HG03460 (cell line): ENCODE measurements around the gene ELANE.
"Not testable (repeated sequence)": the region's sequence is repeated elsewhere in the genome, so short reads cannot be mapped to it uniquely, and the experiment has no call there.

Source experiments
- ATAC-seq: cut with Tn5 transposase; IDR thresholded peaks from one replicate; pipeline ENCODE4 v1.9.1; 2021; ENCODE audit not compliant: unreplicated experiment

ELANE gene

GRCh38 chr19:840519-841206 is 11.4 kb upstream of the ELANE start, which contains the start of gene PRTN3:
TSS of gene PRTN3 (plus strand) at chr19:840999. CDS start at chr19:841009, 10 bp downstream.
- no peak for ATAC-seq

GRCh38 chr19:842802-843179 is 9.3 kb upstream of the ELANE start:
- ATAC-seq, result not testable (repeated sequence)

GRCh38 chr19:843180-843835 is 8.8 kb upstream of the ELANE start:
- no peak for ATAC-seq

- no peak for ATAC-seq
Measured at GRCh38 chr19:843836-844545, 8.1 kb upstream of the ELANE start.

- no peak for ATAC-seq
Measured at GRCh38 chr19:844546-844971, 7.5 kb upstream of the ELANE start.

GRCh38 chr19:845707-846521 is 6.2 kb upstream of the ELANE start:
- ATAC-seq, result no peak

GRCh38 chr19:848386-848921 is 3.6 kb upstream of the ELANE start:
- ATAC-seq, result no peak

- ATAC-seq, result not testable (repeated sequence)
Measured at GRCh38 chr19:849195-849594, 2.9 kb upstream of the ELANE start.

- no peak for ATAC-seq
Measured at GRCh38 chr19:850221-850978, 1.7 kb upstream of the ELANE start.

- no peak for ATAC-seq
Measured at GRCh38 chr19:850979-851335, 1.1 kb upstream of the ELANE start.

- ATAC-seq, result no peak
Measured at GRCh38 chr19:853014-853585, 997 bp downstream of the ELANE start.

GRCh38 chr19:853614-854220 is 1.6 kb downstream of the ELANE start:
- ATAC-seq, result not testable (repeated sequence)

- no peak for ATAC-seq
Measured at GRCh38 chr19:854549-854948, 2.4 kb downstream of the ELANE start.

GRCh38 chr19:855142-855541 is 3.0 kb downstream of the ELANE start:
- no peak for ATAC-seq

GRCh38 chr19:855566-856120 is 3.5 kb downstream of the ELANE start:
- no peak for ATAC-seq

- ATAC-seq, result no peak
Measured at GRCh38 chr19:858284-858683, 6.2 kb downstream of the ELANE start.

- no peak for ATAC-seq
Measured at GRCh38 chr19:858868-859843, 7.1 kb downstream of the ELANE start, which contains the start of gene CFD. TSS of gene CFD (plus strand) at chr19:859664. CDS start at chr19:859690, 26 bp downstream.
